IMR-90 (cell line): ENCODE results near the gene GTF3C4. TPM values are rescaled to one million over a fixed set of nuclear protein-coding genes. Genes with fewer than 3 reads are reported as not detected.

ENCODE experiments used
- ATAC-seq: fragments of 200-7000 bp; cut with Tn5 transposase; 2 replicates; pipeline ENCODE4 v1.9.1; 2020; ENCODE audit warnings: low read depth, mild to moderate bottlenecking, moderate library complexity
- BruUV-seq: library from RNA; stranded (reverse); fragments of 400-500 nt; replicated peaks from 2 replicates; lab custom pipeline; 2021; lab: Mats Ljungman, UMichigan
- CTCF ChIA-PET: fragments of 300-600 bp; formaldehyde crosslinking; extraction: SDS; loops from one replicate; lab custom pipeline; 2021; ENCODE audit warnings: antibody characterized with exemption; lab: Yijun Ruan, JAX
- POLR2A ChIA-PET: fragments of 300-600 bp; sonication (Branson Sonifier 250); formaldehyde crosslinking; loops from one replicate; lab custom pipeline; 2022; ENCODE audit warnings: antibody characterized with exemption; ENCODE audit not compliant: unreplicated experiment; lab: Charles Lee
- DNase-seq: peaks from one replicate; pipeline ENCODE4 v3.0.0; 2013
- H2AFZ ChIP-seq: replicated peaks from 2 replicates; pipeline ENCODE3; 2013; ENCODE audit warnings: low read length, mild to moderate bottlenecking; ENCODE audit not compliant: poor library complexity
- H2AK5ac ChIP-seq: 2 replicates; pipeline ENCODE4 v1.6.1; 2013; ENCODE audit warnings: low read depth, low read length, inconsistent platforms
- H2AK9ac ChIP-seq: replicated peaks from 2 replicates; pipeline ENCODE3; 2013; ENCODE audit warnings: mild to moderate bottlenecking, low read depth, low read length, moderate library complexity; ENCODE audit not compliant: poor library complexity
- H2BK120ac ChIP-seq: 2 replicates; pipeline ENCODE4 v1.6.1; 2013; ENCODE audit warnings: low read depth, low read length, inconsistent platforms
- H2BK15ac ChIP-seq: 3 replicates; pipeline ENCODE4 v1.6.1; 2013; ENCODE audit warnings: low read depth, low read length, inconsistent platforms
- H2BK20ac ChIP-seq: 2 replicates; pipeline ENCODE4 v1.6.1; 2013; ENCODE audit warnings: low read depth, mild to moderate bottlenecking, inconsistent platforms, low read length, moderate library complexity
- H2BK5ac ChIP-seq: 2 replicates; pipeline ENCODE4 v1.6.1; 2013; ENCODE audit warnings: mild to moderate bottlenecking, low read depth, low read length, inconsistent platforms; ENCODE audit not compliant: poor library complexity, severe bottlenecking
- H3K14ac ChIP-seq: replicated peaks from 2 replicates; pipeline ENCODE4 v1.6.1; 2013; ENCODE audit warnings: low read depth, low read length, inconsistent platforms
- H3K18ac ChIP-seq: 2 replicates; pipeline ENCODE4 v1.6.1; 2013; ENCODE audit warnings: low read depth, low read length, control low read depth
- H3K23ac ChIP-seq: 2 replicates; pipeline ENCODE4 v1.6.1; 2013; ENCODE audit warnings: low read depth, low read length, inconsistent platforms
- H3K27ac ChIP-seq: 2 replicates; pipeline ENCODE4 v1.5.1; 2013; ENCODE audit warnings: mild to moderate bottlenecking, control low read depth, low read length; ENCODE audit not compliant: insufficient read depth
- H3K27me3 ChIP-seq: 2 replicates; pipeline ENCODE4 v1.6.1; 2013; ENCODE audit warnings: low read length; ENCODE audit not compliant: control insufficient read depth, insufficient read depth
- H3K36me3 ChIP-seq: 2 replicates; pipeline ENCODE4 v1.6.1; 2013; ENCODE audit warnings: low read length, mixed read lengths; ENCODE audit not compliant: control insufficient read depth, insufficient read depth
- H3K4ac ChIP-seq: 2 replicates; pipeline ENCODE4 v1.6.1; 2013; ENCODE audit warnings: low read depth, low read length, inconsistent platforms
- H3K4me1 ChIP-seq: 2 replicates; pipeline ENCODE4 v1.6.1; 2013; ENCODE audit warnings: low read length, mixed read lengths; ENCODE audit not compliant: control insufficient read depth, insufficient read depth
- H3K4me2 ChIP-seq: 2 replicates; pipeline ENCODE4 v1.6.1; 2013; ENCODE audit warnings: low read depth, mild to moderate bottlenecking, control low read depth, low read length, moderate library complexity
- H3K4me3 ChIP-seq: 2 replicates; pipeline ENCODE4 v1.5.1; 2013; ENCODE audit warnings: low read depth, mild to moderate bottlenecking, control low read depth, low read length, moderate library complexity; ENCODE audit not compliant: insufficient read depth
- H3K56ac ChIP-seq: 2 replicates; pipeline ENCODE4 v1.6.1; 2013; ENCODE audit warnings: low read length, inconsistent platforms; ENCODE audit not compliant: insufficient read depth; ENCODE audit errors: extremely low read depth
- H3K79me1 ChIP-seq, 2 experiments: 2 replicates each; pipeline ENCODE4 v1.6.1; 2013; ENCODE audit warnings: low read length in 2 of 2, inconsistent platforms in 1 of 2, low read depth in 1 of 2
- H3K9ac ChIP-seq: 2 replicates; pipeline ENCODE4 v1.6.1; 2013; ENCODE audit warnings: low read depth, low read length, control low read depth
- H3K9me1 ChIP-seq: 2 replicates; pipeline ENCODE4 v1.6.1; 2013; ENCODE audit warnings: low read length, inconsistent platforms; ENCODE audit not compliant: insufficient read depth
- H3K9me3 ChIP-seq: 2 replicates; pipeline ENCODE4 v1.6.1; 2013; ENCODE audit warnings: low read length; ENCODE audit not compliant: control insufficient read depth, insufficient read depth
- H4K20me1 ChIP-seq: 2 replicates; pipeline ENCODE4 v1.6.1; 2013; ENCODE audit warnings: low read length, inconsistent platforms; ENCODE audit not compliant: insufficient read depth
- H4K5ac ChIP-seq: 2 replicates; pipeline ENCODE4 v1.6.1; 2013; ENCODE audit warnings: mild to moderate bottlenecking, low read depth, low read length, control low read depth
- H4K8ac ChIP-seq, 2 experiments: 2 replicates each; pipeline ENCODE4 v1.6.1; 2013; ENCODE audit warnings: low read depth in 2 of 2, low read length in 2 of 2, control low read depth in 1 of 2, inconsistent platforms in 1 of 2
- H4K91ac ChIP-seq: 2 replicates; pipeline ENCODE4 v1.6.1; 2013; ENCODE audit warnings: low read depth, low read length, inconsistent platforms; ENCODE audit not compliant: insufficient read depth
- BHLHE40 ChIP-seq: fragments of 150-350 bp; IDR thresholded peaks from 2 replicates; pipeline ENCODE4 v1.6.1; 2016; ENCODE audit warnings: mild to moderate bottlenecking, low read depth, low read length
- CEBPB ChIP-seq: IDR thresholded peaks from 2 replicates; pipeline ENCODE4 v1.6.1; 2012; ENCODE audit warnings: low read depth, low read length, improper control_type of control experiment
- CHD1 ChIP-seq: IDR thresholded peaks from 2 replicates; pipeline ENCODE4 v1.6.1; 2012; ENCODE audit warnings: low read depth, low read length, improper control_type of control experiment
- FOS ChIP-seq: fragments of 150-350 bp; IDR thresholded peaks from 2 replicates; pipeline ENCODE4 v1.6.1; 2016; ENCODE audit warnings: low read depth, low read length
- MAFK ChIP-seq: IDR thresholded peaks from 2 replicates; pipeline ENCODE4 v1.6.1; 2012; ENCODE audit warnings: low read depth, low read length, improper control_type of control experiment
- MAZ ChIP-seq: IDR thresholded peaks from 2 replicates; pipeline ENCODE4 v1.6.1; 2012; ENCODE audit warnings: low read depth, mild to moderate bottlenecking, low read length, improper control_type of control experiment, moderate library complexity, borderline replicate concordance
- MXI1 ChIP-seq: IDR thresholded peaks from 2 replicates; pipeline ENCODE4 v1.6.1; 2012; ENCODE audit warnings: low read depth, mild to moderate bottlenecking, low read length, moderate library complexity, borderline replicate concordance
- NFE2L2 ChIP-seq: fragments of 150-350 bp; IDR thresholded peaks from 2 replicates; pipeline ENCODE4 v1.6.1; 2016; ENCODE audit warnings: low read depth, mild to moderate bottlenecking, low read length
- POLR2A ChIP-seq: IDR thresholded peaks from 2 replicates; pipeline ENCODE4 v1.6.1; 2012; ENCODE audit warnings: mild to moderate bottlenecking, low read depth, low read length
- RAD21 ChIP-seq: IDR thresholded peaks from 2 replicates; pipeline ENCODE4 v1.6.1; 2012; ENCODE audit warnings: low read length, improper control_type of control experiment
- RCOR1 ChIP-seq: IDR thresholded peaks from 2 replicates; pipeline ENCODE4 v1.6.1; 2012; ENCODE audit warnings: mild to moderate bottlenecking, low read length, improper control_type of control experiment; ENCODE audit not compliant: insufficient replicate concordance
- RFX5 ChIP-seq: IDR thresholded peaks from 2 replicates; pipeline ENCODE4 v1.8.0; 2012; ENCODE audit warnings: low read depth, mild to moderate bottlenecking, low read length, moderate library complexity
- SMC3 ChIP-seq: fragments of 150-350 bp; IDR thresholded peaks from 2 replicates; pipeline ENCODE4 v1.6.1; 2016; ENCODE audit warnings: low read depth, mild to moderate bottlenecking, antibody characterized with exemption, low read length, moderate library complexity
- WGBS, 2 experiments: methylation state at CpG; one replicate each; pipeline versions ENCODE4 v1.1.5 to v1.1.7; 2013; ENCODE audit warnings: missing lambda C conversion rate in 2 of 2; ENCODE audit not compliant: insufficient read length in 1 of 2; ENCODE audit errors: extremely low coverage in 2 of 2; 5-methylcytosine and 5-hydroxymethylcytosine counted together
- dilution Hi-C: fragments of 300-500 bp; cut with HindIII; formaldehyde crosslinking; loops from one replicate; pipeline ENCODE4 v1.14.3; 2018; ENCODE audit warnings: low sequenced_read_pairs; ENCODE audit not compliant: unreplicated experiment
- in situ Hi-C: fragments of 300-500 bp; cut with MboI; formaldehyde crosslinking; loops from 3 replicates; pipeline ENCODE4 v1.14.3; 2019; ENCODE audit warnings: low sequenced_read_pairs, inconsistent platforms, mixed read lengths
- intact Hi-C: fragments of 100-400 bp; cut with micrococcal nuclease; formaldehyde crosslinking; loops from 2 replicates; pipeline ENCODE4 v1.10.0; 2022
- polyA plus RNA-seq, 3 experiments: library from polyadenylated mRNA; depleted of rRNA; stranded (reverse); fragments of >200 nt; gene quantifications; 2 replicates each; pipeline ENCODE4 v1.2.3, GENCODE V29; 2012; ENCODE audit warnings: low replicate concordance in 1 of 3
- total RNA-seq: library from RNA; depleted of rRNA; stranded (reverse); fragments of >200 nt; gene quantifications from 2 replicates; pipeline ENCODE4 v1.2.3, GENCODE V29; 2012
- TF ChIP-seq, protein P1 (sequence below): conservative IDR thresholded peaks from 2 replicates; pipeline ENCODE4 v1.5.1; 2012; ENCODE audit warnings: mild to moderate bottlenecking, low read depth, low read length, improper control_type of control experiment
- TF ChIP-seq, protein P2 (sequence below): fragments of 150-350 bp; IDR thresholded peaks from 2 replicates; pipeline ENCODE4 v1.6.1; 2017; ENCODE audit warnings: mild to moderate bottlenecking, antibody characterized with exemption, low read length, low read depth
- TF ChIP-seq, protein P3 (sequence below): fragments of 150-350 bp; IDR thresholded peaks from 2 replicates; pipeline ENCODE4 v1.6.1; 2016; ENCODE audit warnings: low read depth, mild to moderate bottlenecking, low read length, moderate library complexity, borderline replicate concordance

The GTF3C4 gene
- total and polyA plus RNA-seq, 2 of the 4 experiments (the other 2 are of a cell fraction): 4.7 to 16.5 TPM

DNA sequence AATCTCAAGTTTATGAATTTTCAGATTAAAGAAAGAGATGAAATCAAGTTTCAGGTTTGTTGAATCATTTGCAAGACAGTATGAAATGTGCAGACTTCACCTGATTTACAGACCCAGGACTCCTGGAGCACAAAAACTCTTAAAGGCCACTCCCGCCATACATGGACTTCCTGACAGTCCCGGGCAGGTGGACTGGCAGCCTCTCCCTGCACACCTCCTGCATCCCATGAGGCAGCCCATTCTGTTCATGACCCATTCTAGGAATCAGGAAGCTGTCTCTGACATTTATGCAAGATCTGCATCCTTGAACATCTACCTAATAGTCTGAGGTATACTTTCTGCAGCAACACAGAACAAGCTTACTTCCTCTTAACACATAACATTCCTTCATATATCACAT lies 6.4 kb upstream of the GTF3C4 start:
- Histone ChIP-seq H2BK120ac (no peak overlapping the region), H3K4me3 (no peak overlapping the region), H3K4me1 (no peaks in the 10 kb centered on the region), H4K5ac (no peak overlapping the region), H2BK20ac (no peak overlapping the region), H3K56ac (no peak overlapping the region), H2AK9ac (no peak overlapping the region), H3K9me3 (no peaks in the 10 kb centered on the region), H2AFZ (no peak overlapping the region), H4K20me1 (peaks cover 18% of the 10 kb centered on the region), H3K4ac (no peak overlapping the region), H3K27me3 (no peaks in the 10 kb centered on the region), H4K8ac (no peak overlapping the region), H4K91ac (no peak overlapping the region), H3K9me1 (peaks cover 7% of the 10 kb centered on the region; the same call in 1 of the 2 replicates), H3K4me2 (no peak overlapping the region), H3K14ac (no peak overlapping the region), H3K18ac (no peak overlapping the region), H3K23ac (no peak overlapping the region), H3K36me3 (peaks cover 21% of the 10 kb centered on the region), H3K79me1 (peaks cover 17 to 60% of the 10 kb centered on the region in 2 experiments), H2AK5ac (no peak overlapping the region), H2BK5ac (no peak overlapping the region), H3K27ac (no peak overlapping the region), H2BK15ac (no peak overlapping the region), H3K9ac (no peak overlapping the region)
- no peak for DNase-seq
- ATAC-seq: no peak
- TF ChIP-seq SMC3 (no peak), MXI1 (no peak), POLR2A (no peak), RCOR1 (no peak), RAD21 (no peak), MAZ (no peak), CHD1 (no peak), RFX5 (no peak), NFE2L2 (no peak), CEBPB (no peak), MAFK (no peak), BHLHE40 (no peak), FOS (no peak)
- TF ChIP-seq, protein P1, sequence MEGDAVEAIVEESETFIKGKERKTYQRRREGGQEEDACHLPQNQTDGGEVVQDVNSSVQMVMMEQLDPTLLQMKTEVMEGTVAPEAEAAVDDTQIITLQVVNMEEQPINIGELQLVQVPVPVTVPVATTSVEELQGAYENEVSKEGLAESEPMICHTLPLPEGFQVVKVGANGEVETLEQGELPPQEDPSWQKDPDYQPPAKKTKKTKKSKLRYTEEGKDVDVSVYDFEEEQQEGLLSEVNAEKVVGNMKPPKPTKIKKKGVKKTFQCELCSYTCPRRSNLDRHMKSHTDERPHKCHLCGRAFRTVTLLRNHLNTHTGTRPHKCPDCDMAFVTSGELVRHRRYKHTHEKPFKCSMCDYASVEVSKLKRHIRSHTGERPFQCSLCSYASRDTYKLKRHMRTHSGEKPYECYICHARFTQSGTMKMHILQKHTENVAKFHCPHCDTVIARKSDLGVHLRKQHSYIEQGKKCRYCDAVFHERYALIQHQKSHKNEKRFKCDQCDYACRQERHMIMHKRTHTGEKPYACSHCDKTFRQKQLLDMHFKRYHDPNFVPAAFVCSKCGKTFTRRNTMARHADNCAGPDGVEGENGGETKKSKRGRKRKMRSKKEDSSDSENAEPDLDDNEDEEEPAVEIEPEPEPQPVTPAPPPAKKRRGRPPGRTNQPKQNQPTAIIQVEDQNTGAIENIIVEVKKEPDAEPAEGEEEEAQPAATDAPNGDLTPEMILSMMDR: no peak
- TF ChIP-seq, protein P2, sequence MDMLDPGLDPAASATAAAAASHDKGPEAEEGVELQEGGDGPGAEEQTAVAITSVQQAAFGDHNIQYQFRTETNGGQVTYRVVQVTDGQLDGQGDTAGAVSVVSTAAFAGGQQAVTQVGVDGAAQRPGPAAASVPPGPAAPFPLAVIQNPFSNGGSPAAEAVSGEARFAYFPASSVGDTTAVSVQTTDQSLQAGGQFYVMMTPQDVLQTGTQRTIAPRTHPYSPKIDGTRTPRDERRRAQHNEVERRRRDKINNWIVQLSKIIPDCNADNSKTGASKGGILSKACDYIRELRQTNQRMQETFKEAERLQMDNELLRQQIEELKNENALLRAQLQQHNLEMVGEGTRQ: no peak
- TF ChIP-seq, protein P3, sequence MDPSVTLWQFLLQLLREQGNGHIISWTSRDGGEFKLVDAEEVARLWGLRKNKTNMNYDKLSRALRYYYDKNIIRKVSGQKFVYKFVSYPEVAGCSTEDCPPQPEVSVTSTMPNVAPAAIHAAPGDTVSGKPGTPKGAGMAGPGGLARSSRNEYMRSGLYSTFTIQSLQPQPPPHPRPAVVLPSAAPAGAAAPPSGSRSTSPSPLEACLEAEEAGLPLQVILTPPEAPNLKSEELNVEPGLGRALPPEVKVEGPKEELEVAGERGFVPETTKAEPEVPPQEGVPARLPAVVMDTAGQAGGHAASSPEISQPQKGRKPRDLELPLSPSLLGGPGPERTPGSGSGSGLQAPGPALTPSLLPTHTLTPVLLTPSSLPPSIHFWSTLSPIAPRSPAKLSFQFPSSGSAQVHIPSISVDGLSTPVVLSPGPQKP: no peak
- dilution Hi-C loops (no loop called here), in situ Hi-C loops (no loop called here), intact Hi-C loops (no loop called here)
- BruUV-seq: no TSS peak
- ChIA-PET CTCF (no interaction called here), POLR2A (no interaction called here)
- 80% methylated on average over 1 of the region's 2 CpGs; no CpG with 5 or more reads in 1 of the 2 experiments for WGBS, 2 experiments
